Keratinocyte (primary cell): ENCODE results near the gene KRTAP1-4.

Experiments used
- CTCF ChIP-seq, 3 experiments: IDR thresholded peaks in 1 of 3; conservative IDR thresholded peaks in 1 of 3; optimal IDR thresholded peaks in 1 of 3; 2 replicates in 2 of 3; 3 replicates in 1 of 3; pipeline versions ENCODE3 to v1.5.1; 2011; ENCODE audit warnings: low read length in 3 of 3, mild to moderate bottlenecking in 3 of 3, moderate library complexity in 2 of 3, control low read depth in 1 of 3, inconsistent platforms in 1 of 3; ENCODE audit not compliant: insufficient read depth in 2 of 3; ENCODE audit errors: extremely low read depth in 1 of 3
- EZH2 ChIP-seq: IDR thresholded peaks from one replicate; pipeline ENCODE4 v1.6.1; 2012; ENCODE audit warnings: inconsistent platforms, mild to moderate bottlenecking, low read length, moderate library complexity

GRCh38 chr17:41013606-41014005 lies 16.4 kb downstream of the KRTAP1-4 start:
- TF ChIP-seq CTCF (optimal IDR thresholded peaks at IDR 0.05 in 1 of 3, IDR thresholded peaks at IDR 0.05 in 1 of 3, conservative IDR thresholded peaks at IDR 0.05 in 1 of 3; ENCODE audit: extremely low read depth in 1 of 3, insufficient read depth in 2 of 3, low read length in 3 of 3): no peak
- no peak for TF ChIP-seq EZH2
